RWPE1 (cell line): ENCODE data around the gene PMS1.

Experiments used
- CTCF ChIA-PET: fragments of 350-600 bp; sonication (Branson Sonifier 250); formaldehyde crosslinking; extraction: SDS; loops from one replicate; lab custom pipeline; 2021; lab: Yijun Ruan, JAX
- POLR2A ChIA-PET: fragments of 400-600 bp; formaldehyde crosslinking; extraction: SDS; loops from one replicate; lab custom pipeline; 2020; ENCODE audit warnings: antibody characterized with exemption; ENCODE audit not compliant: low non-redundant PET; lab: Yijun Ruan, JAX
- DNase-seq: peaks from one replicate; pipeline ENCODE4 v3.0.0; 2012; ENCODE audit warnings: low spot score
- H3K27ac ChIP-seq: fragments of 450-650 bp; 2 replicates; pipeline ENCODE4 v1.5.1; 2017
- CTCF ChIP-seq: fragments of 450-650 bp; conservative IDR thresholded peaks from 2 replicates; pipeline ENCODE4 v1.5.1; 2017; ENCODE audit warnings: low read depth, mild to moderate bottlenecking

The PMS1 gene

GRCh38 chr2:189854187-189854586 lies 69.9 kb downstream of the PMS1 start:
- ChIA-PET POLR2A (no interaction called here), CTCF (no interaction called here)
- no peak overlapping the region for H3K27ac ChIP-seq
- no peak for TF ChIP-seq CTCF
- no peak for DNase-seq

- no peak overlapping the region for H3K27ac ChIP-seq
- no peak for DNase-seq
- TF ChIP-seq CTCF: no peak
- POLR2A ChIA-PET: no interaction called here
- CTCF ChIA-PET: no interaction called here
Measured at GRCh38 chr2:189854940-189855339, 70.7 kb downstream of the PMS1 start.

- no peak for DNase-seq
- POLR2A ChIA-PET: no interaction called here
- no peak for TF ChIP-seq CTCF
- CTCF ChIA-PET: no interaction called here
- H3K27ac ChIP-seq: no peak overlapping the region
Measured at GRCh38 chr2:189858291-189858690, 74.0 kb downstream of the PMS1 start.

- H3K27ac ChIP-seq: no peak overlapping the region
- POLR2A ChIA-PET: no interaction called here
- CTCF ChIA-PET: no interaction called here
- no peak for DNase-seq
- TF ChIP-seq CTCF: no peak
Measured at GRCh38 chr2:189860161-189860560, 75.9 kb downstream of the PMS1 start.

- no peak overlapping the region for H3K27ac ChIP-seq
- DNase-seq: no peak
- no peak for TF ChIP-seq CTCF
- POLR2A ChIA-PET: no interaction called here
- CTCF ChIA-PET: no interaction called here
Measured at GRCh38 chr2:189862751-189863150, 78.5 kb downstream of the PMS1 start.

GRCh38 chr2:189865826-189866225 lies 81.6 kb downstream of the PMS1 start:
- CTCF ChIA-PET: no interaction called here
- POLR2A ChIA-PET: no interaction called here
- TF ChIP-seq CTCF: no peak
- DNase-seq: no peak
- no peak overlapping the region for H3K27ac ChIP-seq

GRCh38 chr2:189866296-189866695 lies 82.0 kb downstream of the PMS1 start:
- ChIA-PET POLR2A (no interaction called here), CTCF (no interaction called here)
- no peak overlapping the region for H3K27ac ChIP-seq
- DNase-seq: no peak
- no peak for TF ChIP-seq CTCF
